Stimulated activated CD4-positive, alpha-beta T cell treated with anti-CD3 and anti-CD28 coated beads, Interleukin-1b, Interleukin-23, amount 100 ng/mL, for 48 hours (primary cell): ENCODE results near the gene HIGD2A.

ENCODE experiments used
- DNase-seq: peaks from one replicate; pipeline ENCODE4 v3.0.0-alpha.2; 2020

HIGD2A gene

GRCh38 chr5:176369934-176370711 lies 18.4 kb upstream of the HIGD2A start:
- no peak for DNase-seq

- no peak for DNase-seq
Observed at GRCh38 chr5:176371621-176372539, 16.7 kb upstream of the HIGD2A start.

GRCh38 chr5:176373100-176373818 lies 15.3 kb upstream of the HIGD2A start:
- no peak for DNase-seq

DNA sequence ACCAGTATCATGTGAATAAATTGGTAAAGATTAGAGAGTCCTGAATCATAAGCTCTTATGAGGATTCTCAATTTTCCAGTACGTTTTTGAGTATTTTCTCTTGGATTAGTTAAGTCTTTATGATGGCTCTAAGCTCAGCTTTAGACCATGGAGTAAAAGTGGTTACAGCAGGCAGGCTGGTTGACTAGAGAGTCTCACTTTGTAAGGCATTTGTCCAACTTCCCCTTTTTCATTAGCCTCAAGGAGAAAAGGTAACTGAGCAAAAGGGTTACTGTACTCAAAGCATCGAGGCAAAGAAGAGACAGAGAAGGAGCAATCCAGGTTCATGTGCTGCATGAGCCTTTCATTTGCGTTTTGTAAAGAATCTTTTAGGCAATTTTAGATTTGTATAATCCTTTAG lies 8.7 kb upstream of the HIGD2A start:
- no peak for DNase-seq

DNA sequence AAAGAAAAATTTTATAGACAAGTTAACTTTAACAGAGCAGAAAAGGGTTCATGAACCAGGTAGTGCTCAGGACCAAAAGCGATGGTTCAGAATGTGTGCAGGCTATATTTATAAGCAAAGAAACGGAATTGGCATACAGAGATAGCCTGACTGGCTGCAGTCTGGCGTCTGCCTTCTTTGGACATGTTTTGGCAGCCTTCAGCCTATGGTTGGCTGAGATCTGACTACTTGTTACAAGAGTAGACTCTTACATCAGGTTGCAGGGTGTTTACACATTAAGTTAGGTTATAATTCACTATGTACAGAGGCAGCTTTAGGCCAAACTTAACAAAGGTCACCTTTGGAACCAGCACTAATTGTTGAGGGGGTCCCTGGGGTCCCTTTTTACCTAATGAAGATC lies 7.1 kb upstream of the HIGD2A start:
- DNase-seq = no peak

DNA sequence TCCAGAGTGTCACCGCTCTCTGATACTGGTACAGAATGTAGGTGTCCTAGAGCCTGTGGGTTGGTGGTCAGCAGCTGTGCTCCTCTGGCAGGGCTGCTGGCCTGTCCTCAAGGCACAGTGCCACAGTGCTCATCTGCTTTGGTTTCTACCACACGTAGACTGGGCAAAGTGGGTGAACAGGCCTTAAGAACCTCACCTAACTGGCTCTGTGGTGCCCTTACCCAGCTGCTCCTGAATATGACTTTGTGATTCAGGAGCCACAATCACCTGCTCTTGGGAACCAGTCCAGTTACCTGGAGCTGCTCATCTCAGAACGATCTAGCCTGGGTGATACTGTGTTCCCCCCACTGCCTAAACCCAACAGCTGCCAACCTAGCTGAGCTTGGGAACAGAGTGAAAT lies 6.6 kb upstream of the HIGD2A start:
- no peak for DNase-seq

DNA sequence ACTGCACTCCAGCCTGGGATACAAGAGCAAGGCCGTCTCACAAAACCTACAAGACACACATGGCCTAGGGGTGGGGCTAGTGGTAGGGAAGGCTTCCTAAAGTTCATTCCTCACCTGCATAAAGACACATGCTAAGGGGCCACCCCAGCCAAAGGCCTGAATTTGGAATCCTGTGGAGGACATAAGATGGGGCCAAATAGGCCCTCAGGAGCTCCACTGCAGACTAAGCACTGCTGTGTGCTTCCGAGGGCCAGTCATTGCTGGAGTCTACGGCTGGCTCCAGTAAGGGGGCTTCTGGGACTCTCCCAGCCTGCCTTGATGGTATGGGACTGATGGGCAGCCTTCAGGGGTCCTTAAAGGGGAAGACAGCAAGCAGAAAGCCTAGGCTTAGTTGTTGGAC lies 5.8 kb upstream of the HIGD2A start:
- no peak for DNase-seq

- DNase-seq = no peak
Observed at GRCh38 chr5:176383248-176383905, 5.2 kb upstream of the HIGD2A start.

GRCh38 chr5:176383961-176384360 lies 4.6 kb upstream of the HIGD2A start:
- DNase-seq = no peak

- no peak for DNase-seq
Observed at GRCh38 chr5:176384366-176384930, 4.1 kb upstream of the HIGD2A start.

GRCh38 chr5:176384991-176385390 lies 3.6 kb upstream of the HIGD2A start:
- DNase-seq = no peak

- no peak for DNase-seq
Observed at GRCh38 chr5:176386491-176386890, 2.1 kb upstream of the HIGD2A start.

DNA sequence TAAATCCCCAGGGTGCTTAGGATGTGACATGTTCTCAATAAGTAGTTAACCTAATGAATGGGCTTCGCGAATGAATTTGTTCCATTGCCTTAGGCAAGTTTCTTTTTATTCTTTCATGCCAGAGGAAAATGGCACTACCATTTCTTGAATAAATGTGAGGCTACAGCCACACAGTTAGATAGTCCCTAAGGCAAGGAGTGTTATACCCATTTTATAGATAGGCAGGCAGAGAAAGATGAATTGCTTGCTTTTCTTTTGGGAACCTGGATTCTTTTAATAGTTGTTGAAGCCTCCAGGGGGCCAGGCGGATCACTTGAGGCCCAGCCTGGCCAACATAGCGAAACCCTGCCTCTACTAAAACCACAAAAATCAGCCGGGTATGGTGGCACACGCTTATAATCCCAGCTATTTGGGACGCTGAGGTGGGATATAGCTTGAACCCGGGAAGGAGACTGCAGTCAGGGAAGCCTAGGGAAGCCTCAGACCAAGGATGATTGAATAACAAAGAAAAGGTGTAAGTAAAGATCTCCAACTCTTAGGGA lies 1.1 kb upstream of the HIGD2A start:
- DNase-seq = no peak

DNA sequence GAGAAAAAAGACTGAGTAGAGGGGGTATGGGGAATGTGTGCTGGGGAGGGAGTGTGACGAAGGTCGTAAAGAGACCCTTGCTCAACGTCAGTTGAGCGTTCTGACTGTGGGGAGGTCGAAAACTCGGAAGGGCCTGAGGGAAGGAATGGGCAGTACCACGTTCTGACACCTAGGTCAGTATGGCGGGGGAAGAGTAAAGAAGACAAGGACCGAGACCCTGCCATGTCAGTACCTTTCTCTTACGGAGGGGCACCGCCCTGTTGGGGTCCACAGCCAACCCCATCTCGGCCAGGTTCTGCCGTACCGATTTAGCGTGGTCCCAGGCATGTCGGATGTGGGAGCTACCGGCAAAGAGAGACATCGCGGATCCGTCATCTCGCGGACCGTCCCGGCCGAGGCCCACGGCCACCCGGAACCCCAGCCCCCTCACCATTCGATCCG lies 528 bp upstream of the HIGD2A start:
- peak; percentile 21 for DNase-seq

DNA sequence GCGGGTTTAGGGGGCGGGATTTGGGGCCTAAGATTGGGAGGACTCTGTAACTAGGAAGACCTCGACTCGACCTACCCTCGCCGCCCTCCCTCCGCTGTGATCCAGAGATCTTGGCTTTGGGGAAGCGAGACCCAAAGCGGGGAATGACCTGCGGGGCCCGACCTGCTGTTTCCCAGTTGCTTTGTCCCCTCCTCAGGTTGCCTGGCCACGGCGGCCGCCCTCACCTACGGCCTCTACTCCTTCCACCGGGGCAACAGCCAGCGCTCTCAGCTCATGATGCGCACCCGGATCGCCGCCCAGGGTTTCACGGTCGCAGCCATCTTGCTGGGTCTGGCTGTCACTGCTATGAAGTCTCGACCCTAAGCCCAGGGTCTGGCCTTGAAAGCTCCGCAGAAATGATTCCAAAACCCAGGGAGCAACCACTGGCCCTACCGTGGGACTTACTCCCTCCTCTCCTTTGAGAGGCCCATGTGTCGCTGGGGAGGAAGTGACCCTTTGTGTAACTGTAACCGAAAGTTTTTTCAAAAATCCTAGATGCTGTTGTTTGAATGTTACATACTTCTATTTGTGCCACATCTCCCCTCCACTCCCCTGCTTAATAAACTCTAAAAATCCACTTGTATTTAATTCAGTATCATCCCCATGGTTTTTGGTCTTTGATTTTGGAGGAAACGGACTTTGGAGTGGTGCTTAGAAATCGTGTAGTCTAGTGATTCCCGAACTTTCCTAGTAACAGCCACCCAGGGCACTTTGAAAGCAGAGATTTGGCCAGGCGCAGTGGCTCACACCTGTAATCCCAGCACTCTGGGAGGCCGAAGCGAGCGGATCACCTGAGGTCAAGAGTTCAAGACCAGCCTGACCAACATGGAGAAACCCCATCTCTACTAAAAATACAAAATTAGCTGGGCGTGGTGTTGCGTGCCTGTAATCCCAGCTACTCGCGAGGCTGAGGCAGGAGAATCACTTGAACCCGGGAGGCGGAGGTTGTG lies 878 bp downstream of the HIGD2A start:
- no peak for DNase-seq

- DNase-seq = no peak
Observed at GRCh38 chr5:176391479-176391878, 2.9 kb downstream of the HIGD2A start.

DNA sequence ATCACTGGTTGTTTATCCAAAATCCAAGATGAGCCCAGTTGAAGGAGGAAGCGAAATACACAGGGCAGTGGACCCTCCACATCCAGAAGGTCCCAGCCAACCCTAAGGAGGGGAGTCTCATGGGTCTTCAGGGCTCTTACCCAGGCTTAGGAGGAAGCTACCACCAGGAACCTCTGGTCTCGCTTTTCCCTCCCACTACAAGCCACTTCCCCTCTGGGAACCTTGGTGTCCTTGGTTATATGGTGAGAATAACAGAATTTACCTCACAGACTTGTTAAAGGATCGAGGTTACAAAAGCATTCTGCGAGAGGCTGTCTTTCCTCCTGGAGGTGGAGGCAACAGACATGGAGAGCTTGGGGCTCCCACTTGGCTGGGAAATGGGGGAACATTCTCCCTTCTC lies 3.4 kb downstream of the HIGD2A start:
- no peak for DNase-seq

DNA sequence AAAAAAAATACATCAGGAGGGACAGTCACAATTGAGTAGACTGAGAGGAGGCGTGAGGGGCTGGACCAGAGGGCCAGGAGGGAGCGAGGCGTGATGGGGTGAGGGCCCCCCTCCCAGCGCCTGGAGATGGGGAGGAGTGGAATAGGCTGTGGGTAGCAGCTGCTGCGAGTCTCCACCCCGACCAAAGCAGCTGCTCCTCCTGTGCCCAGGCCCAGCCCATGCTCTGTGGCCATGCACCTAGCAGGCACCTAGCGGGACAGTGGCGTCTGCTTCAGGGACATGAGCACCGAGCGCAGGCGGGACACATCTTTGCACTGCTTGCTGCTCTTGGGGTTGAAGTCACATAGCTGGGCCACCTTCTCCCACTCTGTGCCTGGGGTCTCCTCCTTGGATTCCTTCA lies 4.0 kb downstream of the HIGD2A start:
- no peak for DNase-seq

GRCh38 chr5:176394096-176394495 lies 5.5 kb downstream of the HIGD2A start:
- no peak for DNase-seq

DNA sequence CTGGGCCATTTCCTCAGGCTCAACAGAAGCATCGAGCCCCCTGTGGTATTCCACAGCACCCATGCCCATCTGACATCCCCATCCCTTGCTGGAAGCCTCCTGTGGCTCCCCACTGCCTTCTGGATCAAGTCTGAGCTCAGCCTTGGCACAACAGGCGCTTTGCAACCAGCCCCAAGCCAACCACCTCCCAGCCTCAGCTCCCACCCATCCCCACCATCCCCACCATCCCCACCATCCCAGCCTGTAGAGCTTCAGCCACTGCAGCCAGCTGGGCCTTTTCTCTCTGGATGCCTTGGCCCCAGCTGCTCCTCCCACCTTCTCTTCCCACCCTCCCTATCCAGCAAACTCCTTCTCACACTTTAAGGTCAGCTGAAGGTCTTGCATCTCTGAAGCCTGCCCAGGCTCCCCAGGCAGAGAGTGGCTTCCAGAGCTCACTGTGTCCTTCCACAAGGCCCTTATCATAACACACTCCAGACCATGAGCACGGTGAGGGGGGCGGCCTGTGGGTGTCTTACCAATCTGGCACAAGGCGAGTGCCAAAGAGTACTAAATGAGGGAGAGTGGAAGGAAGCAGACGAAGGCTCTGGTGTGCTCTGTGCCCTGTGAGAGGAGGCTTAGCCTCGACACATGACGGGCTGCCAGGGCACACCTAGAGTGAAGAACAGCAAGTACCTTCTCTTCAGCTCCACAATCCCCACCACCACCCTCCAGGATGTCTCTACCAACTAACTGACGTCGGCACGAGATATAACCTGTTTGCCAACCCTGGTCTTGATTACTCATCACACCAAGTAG lies 6.5 kb downstream of the HIGD2A start:
- DNase-seq = no peak
